NCI-H2227 (cell line): ENCODE measurements around the gene DPY30.

Experiments used
- DNase-seq: peaks from one replicate; lab custom pipeline; 2025; ENCODE audit not compliant: unreplicated experiment; lab: John Stamatoyannopoulos, UW

The DPY30 gene

DNA sequence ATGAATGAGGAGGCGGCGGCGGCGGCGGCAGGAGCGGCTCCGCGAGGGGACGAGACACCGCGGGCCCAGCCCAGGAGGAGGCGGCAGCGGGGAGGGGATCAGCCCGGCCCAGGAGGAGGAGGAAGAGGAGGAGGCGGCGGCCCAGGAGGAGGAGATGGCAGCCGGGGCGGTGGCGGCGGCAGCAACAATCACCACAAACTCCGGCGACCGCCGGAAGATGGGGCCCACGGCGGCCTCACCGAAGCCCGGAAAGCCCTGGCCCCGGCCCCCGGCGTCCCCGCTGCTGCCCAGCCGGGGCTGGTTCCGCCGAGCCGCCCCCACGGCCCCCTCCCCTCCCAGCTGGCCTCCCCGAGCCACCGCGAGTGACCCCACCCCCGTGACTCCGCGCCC is 29.3 kb downstream of the DPY30 start:
- peak; percentile 66 for DNase-seq

DNA sequence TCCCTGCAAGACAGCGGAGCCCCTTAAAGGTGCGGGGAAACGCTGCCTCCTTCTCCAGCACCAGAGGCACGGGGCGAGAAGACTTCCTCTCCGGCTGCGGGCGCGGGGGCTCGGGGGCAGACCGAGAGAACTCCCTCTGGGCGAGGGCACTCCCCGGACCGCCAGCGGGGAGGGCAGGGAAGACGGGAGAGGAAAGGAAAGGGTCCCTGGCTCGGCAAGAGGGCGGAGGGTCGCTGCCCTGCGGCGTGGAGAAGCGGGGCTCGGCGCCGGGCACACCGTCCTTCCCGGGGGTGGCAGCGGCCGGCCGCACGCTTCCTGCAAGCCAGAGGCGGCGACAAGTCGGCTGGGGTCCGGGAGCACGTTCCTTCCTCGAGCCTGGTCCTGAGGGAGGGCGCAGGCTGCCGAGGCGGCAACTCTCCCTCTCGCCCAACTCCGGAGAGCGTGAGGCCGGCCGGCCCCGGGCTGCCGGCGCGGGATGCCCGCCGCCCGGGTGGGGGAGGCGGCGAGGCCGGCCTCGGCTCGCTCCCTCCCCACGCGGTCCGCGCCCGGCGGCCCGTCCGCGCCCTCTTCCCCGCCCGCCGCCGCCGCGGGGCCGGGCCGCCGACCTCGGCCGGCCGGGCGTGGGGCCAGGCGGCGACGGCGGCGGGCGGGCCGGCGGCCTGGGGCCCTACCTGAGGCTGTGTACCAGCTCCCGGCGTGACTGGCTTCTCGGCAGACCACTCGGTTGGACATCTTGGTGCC is 29.9 kb downstream of the DPY30 start:
- DNase-seq, result peak; percentile 46

DNA sequence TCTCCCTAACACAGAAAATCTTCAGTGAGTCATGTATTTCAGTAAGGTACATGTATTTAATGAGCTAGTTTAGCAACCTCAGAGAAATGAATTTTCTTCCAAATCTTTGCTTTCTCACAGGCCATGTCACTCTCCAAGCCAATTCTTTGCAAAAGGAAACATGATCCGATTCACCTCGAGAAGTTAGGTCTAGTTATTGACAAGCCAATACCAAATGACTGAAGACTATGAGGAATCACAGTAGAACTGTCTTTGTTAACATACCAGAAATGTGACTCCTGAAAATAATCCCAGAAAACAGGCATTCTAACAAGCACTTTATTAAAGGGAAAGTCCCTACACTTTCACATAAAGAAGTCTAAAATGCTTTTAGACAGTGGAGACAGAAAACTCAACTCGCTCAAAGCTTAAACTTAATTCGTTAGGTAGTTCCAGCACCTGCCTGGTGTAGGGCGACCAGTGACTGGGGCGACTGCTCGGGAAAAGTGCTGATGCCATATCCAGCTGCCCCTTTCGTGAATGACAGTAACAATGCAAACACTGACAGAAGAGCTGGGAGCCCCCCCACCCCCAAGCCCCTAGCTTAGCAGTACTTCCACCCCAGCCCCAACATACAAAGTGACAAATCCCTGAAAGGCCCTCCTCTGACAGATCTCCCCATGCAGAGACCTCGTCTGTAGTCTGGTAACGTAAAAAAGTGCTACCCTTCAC is 30.6 kb downstream of the DPY30 start:
- peak; percentile 46 for DNase-seq

DNA sequence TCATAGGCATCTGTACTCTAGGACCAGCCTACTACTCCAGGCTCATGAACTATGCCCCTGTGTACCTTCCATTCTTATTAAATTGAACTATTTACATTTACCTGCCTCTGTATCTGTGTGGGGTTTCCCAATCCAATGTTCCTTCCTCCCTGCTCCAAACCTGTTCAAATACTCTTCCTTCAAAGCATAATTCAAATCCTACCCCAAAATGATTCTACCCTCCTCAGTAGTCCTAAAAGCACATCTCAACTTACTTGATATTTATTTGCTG is 32.5 kb downstream of the DPY30 start:
- DNase-seq, result no peak

DNA sequence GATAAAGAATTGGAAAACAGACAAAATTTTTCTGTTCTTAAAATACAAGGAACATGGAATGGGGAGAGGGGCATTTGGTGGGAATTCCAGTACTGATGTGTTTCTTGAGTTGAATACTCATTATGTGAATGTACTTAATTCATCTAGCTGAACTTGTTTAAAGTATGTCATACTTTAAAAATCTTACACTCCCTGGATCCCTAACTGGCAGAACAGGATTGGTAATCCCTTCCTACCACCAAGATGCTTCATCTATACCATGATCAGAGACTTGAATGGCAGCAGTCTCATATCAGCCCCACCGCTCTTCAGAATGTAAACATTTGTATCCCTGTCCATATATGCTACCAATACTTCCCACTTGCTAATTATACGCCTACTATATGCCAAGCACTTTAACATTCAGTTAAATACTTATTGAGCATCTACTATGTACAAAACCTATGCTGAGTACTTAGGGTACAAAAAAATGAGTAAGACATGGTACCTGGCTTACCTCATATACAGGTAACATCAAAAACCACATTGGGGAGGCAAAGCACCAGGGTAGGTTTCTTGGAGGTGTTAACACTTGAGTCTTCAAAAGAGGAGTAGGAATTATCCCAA is 34.1 kb downstream of the DPY30 start:
- no peak for DNase-seq

DNA sequence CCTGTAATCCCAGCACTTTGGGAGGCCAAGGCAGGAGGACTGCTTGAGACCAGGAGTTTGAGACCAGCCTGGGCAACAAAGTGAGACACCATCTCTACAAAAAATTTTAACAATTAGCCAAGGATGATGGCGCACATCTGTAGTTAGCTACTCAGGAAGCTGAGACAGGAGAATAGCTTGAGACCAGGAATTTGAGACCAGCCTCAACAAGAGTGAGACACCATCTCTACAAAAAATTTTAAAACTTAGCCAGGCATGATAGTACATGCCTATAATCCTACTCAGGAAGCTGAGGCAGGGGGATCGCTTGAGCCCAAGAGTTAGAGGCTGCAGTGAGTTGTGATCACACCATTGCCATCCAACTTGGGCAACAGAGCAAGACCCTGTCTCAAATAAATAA is 35.8 kb downstream of the DPY30 start:
- DNase-seq, result no peak

DNA sequence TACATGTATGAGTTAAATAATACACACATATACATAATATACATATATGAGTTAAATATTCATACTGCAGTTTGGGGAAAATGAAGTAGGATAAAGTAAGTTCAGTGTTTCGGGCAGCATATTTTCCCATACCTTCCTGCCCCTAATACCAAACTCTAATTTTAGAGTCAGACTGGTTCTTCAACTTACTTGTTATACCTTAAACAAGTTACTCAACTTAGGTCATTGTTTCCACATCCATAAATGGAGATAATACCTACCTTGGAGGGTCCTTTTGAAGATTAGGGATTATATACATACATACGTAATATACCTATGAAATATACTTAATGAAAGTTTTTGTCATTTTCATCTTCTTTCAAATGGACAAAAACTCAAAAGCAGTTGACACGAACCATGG is 37.2 kb downstream of the DPY30 start:
- DNase-seq, result no peak

DNA sequence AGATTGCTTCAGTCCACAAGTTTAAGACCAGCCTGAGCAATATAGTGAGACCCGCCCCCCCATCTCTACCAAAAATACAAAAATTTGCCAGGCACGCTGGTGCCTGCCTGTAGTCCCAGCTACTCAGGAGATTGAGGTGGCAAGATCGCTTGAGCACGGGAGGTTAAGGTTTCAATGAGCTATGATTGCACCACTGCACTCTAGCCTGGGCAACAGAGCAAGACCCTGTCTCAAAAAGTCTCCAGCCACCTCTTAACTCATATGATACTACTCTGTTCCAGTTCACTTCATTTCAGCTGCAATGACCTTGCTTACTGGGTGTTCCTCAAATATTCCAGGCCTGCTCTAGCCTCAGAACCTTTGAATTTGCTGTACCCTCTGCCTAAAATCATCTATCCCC is 40.2 kb downstream of the DPY30 start:
- DNase-seq, result no peak

DNA sequence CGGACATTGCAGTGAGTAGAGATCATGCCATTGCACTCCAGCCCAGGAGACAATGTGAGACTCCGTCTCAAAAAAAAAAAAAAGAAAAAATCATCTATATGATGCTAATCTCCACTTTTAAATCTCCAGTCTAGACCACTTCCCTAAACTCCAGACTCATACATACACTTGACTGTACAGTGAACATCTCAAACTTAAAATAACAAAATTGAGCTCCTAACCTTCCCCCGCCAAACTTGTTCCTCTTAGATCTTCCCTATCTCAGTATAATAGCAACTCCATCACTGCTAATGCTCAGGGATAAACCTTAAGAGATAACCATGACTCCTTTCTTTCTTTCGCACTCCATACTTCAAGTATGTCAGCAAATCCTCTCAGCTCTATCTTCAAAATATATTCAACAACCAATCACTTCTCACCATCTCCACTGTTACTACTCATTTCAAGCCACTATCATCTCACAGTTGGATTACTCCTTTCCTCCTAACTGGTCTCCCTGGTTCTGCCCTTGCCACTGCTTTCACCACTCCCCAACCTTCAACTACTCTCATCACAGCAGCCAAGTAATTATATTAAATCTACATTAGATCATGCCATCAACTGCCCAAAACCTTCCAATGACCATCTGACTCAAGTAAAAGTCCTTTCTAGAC is 40.7 kb downstream of the DPY30 start:
- DNase-seq, result no peak

DNA sequence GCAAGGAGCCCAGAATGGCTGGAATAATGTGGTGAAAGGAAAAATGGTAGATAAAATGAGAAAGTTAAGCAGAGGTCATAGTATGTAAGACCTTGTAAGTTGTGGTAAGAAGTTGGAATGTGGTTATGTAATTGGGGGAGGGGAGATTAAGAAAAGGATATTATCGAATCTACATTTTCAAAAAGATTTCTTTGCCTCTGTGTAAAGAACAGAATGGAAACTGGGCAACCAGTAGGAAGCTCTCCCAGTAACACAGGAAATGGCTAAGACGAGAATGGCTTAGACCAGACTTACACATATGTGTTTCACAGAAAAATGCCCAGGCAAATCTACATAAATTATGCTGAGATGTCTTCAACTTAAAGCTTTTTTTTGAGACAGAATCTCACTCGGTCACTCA is 42.0 kb downstream of the DPY30 start:
- DNase-seq, result no peak

DNA sequence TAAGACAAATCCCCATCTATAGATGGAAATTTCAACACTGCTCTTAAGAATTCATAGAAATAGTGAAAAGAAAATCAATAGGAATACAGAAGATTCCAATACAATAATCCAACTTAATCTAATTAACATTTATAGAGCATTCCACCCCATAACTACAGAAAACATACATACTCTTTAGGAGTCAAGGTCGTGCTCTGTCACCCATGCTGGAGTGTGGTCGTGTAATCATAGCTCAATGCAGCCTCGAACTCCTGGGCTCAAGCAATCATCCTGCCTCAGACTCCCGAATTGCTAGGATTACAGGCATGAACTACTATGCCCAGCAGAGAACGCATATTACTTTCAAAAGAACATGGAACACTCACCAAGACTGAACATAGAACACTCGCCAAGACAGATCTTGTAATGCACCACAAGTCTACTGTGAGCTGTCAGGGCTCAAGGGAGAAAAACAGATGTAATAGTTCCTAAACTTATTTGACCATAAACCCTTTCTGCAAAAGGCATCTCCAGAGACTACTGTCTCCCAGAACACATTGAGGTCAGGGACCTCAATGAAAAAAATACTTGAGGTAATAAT is 42.9 kb downstream of the DPY30 start:
- no peak for DNase-seq

DNA sequence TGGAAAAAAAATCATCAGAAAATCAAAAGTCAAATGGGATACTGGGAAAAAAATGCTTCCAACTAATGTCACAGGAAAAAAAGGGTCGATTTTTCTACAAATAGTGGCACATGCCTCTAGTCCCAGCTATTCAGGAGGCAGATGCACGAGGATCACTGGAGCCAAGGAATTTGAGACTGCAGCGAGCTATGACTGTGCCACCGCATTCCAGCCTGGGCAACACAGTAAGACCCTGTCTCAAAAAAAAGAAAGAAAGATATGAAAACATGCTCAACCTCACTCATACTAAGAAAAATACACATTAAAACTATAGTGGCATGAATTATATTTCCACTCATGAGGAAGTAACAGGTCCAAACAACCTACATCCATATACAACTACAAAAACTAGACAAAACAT is 46.7 kb downstream of the DPY30 start:
- DNase-seq, result no peak

DNA sequence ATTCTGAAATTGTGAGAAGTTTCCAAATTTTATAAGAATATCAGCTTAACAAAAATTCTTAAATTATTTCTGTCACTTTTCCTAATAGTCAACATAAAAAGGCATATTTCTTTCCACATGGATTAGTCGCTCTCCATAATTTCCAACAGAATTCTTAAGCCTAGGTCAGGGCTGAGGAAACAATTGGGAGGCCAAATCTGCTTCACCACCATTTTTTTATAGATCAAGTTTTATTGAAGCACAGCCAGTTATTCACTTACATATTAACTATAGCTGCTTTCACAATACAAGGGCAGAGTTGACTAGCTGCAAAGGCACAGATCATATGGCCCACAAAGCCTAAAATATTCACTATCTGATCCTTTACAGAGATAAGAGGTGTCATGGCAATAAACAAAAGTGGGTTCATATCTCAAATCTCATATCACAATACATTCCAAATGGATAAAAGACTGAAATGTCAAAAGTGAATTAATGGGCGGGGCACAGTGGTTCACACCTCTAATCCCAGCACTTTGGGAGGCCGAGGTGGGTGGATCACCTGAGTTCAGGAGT is 47.5 kb downstream of the DPY30 start:
- DNase-seq, result no peak

DNA sequence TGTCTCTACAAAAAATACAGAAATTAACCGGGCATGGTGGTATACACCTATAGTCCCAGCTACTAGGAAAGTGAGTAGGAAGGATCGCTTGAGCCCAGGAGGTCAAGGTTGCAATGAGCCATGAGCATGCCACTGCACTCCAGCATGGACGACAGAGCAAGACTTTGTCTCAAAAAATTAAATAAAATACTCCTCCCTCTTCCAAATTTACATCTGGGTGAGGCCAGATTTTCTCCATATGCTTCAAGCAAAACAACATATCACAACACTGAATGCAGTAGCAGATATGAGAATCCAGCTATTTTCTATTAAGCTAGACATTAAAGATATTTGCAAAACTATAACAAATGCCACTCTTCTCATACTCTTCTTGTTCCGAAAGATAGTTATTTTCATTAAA is 49.7 kb downstream of the DPY30 start:
- DNase-seq, result no peak

DNA sequence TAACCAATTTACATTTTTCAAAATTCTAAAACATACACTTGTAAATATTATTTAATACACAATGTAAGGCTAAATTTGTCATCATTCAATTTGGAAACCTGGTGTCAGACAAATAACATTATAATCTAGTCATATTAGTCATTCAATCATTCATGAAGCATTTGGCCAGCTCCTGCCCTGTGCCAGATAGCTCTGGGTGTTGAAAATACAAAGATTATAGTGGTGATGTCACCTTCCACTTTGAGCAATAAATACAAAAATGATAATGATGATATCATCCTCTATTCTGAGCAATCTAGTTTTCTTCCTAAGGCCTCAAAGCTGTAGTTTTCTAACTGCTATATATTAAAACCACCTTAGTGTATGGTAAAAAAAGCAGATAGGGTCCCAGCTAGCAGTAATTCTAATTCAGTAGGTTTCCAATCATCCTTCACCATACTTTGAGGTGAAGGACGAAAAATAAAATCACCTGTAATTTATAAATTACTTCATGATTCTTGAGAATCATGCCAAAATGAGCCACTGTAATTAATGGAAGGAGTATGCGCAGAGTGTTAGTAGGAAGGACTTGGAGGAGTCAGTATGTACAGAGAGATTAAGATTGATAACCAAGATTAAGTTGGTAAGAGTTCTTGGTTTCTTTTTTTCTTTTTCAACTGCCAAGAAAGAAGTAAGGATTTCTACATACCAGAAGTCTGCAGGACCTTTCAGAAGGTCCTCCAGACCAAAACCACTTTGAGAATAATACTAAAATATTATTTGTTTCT is 52.0 kb downstream of the DPY30 start:
- no peak for DNase-seq

DNA sequence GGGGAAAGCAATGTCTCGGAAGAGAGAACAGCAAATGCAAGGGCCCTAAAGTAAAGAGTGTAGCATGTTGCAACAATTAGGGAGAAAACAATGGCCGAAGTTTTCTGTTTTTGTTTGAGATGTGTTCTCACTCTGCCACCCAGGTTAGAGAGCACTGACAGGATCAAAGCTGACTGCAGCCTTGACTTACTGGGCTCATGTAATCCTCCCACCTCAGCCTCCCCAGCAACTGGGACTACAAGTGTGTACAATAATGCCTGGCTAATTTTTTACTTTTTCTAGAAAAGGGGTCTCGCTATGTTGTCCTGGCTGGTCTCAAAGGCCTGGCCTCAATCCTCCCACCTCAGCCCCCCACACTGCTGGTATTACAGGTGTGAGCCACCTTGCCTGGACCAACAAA is 52.7 kb downstream of the DPY30 start:
- DNase-seq, result no peak

DNA sequence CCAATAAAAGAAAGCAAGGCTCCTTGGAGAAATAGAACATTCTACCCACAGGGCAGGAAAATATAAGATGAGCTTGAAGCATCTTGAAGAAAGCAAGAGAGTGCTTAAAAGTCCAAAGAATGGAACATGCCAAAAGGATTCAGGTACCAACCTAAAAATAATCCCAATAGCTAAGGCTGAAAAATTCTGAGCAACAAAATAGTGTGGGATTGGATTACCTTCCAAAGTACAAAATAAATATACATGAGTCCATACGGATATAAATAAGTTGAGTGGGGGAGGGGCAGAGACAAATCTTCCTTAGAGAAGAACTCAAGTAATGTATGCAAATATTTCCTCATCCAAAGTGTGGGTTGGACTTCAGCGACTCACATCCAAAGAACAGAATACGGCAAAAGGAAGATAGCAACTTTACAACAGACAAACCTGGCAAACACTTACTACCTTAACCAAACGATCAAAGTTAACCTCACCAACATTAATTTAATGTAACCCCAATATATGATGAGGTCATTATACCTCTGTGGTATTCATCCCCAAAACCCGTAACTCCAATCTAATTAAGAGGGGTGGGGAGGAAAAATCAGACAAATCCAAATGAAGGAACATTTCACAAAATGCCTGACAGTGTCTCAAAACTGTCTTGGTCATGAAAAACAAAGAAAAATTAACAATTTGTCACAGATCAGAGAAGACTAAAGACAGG is 55.7 kb downstream of the DPY30 start:
- no peak for DNase-seq

DNA sequence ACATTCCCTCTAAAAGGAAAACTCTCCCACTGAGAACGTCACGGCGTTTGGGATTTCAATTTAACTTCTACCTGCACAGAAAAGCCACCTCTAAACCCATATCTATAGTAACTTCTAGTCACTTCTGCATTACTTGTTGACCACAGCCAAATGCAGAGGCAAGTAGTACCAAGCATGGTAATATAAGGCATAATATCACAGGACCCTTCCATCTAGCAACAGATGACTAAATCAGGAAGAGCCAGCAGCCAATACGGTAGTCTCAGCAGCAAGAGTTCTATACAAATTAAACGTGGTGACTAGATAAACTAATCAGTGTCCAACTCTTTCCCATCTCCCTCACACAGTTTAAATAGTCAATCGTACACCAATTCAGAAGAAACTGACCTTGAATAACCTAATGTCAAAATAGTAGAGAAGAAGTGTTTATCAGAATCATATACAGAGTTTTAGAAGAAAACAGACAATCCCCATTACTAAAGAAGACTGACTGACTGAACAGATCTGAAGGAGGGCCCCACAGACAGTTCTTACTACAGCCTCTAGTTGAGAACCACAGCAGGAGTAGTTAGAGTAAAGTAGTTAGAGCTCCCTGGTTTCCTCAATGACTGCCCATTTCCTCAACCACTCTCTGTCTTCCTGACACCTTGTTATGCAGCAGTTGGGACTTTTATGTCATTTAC is 58.8 kb downstream of the DPY30 start:
- DNase-seq, result peak; percentile 23

DNA sequence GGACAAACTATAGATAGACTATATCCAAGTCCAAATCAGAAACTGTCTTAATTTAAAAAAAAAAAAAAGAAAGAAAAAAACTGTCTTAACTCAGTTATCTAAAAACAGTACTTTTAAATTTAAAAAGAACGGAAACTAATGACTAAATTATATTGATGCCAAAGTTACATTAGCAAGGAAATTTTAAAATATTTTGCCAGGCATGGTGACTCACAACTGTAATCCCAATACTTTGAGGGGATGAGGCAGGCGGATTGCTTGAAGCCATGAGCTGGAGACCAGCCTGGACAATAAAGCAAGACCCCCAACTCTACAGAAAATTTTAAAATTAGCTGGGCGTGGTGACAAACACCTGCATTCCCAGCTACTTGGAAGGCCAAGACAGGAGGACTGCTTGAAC is 59.6 kb downstream of the DPY30 start:
- DNase-seq, result no peak

DNA sequence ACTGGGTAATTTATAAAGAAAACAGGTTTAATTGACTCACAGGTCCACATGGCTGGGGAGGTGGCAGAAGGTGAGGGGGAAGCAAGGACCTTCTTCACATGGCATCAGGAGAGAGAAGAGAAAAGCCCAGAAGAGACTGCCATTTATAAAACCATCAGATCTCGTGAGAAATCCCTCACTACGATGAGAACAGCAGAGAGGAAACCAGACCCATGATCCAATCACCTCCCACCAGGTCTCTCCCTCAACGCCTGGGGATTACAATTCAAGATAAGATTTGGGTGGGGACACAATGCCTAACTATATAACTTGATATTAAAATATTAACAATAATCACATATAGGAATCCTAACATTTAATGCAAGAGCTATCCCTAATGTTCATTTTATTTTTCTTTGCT is 60.6 kb downstream of the DPY30 start:
- no peak for DNase-seq
